NT2/D1 (cell line): ENCODE results near the gene IL17RD.

ENCODE experiments used
- SUZ12 ChIP-seq: IDR thresholded peaks from 2 replicates; pipeline ENCODE4 v1.6.1; 2011; ENCODE audit not compliant: insufficient read length, insufficient read depth; ENCODE audit errors: extremely low read depth
- YY1 ChIP-seq: IDR thresholded peaks from 2 replicates; pipeline ENCODE4 v1.6.1; 2011; ENCODE audit not compliant: insufficient read length, insufficient read depth
- ZNF274 ChIP-seq: IDR thresholded peaks from 2 replicates; pipeline ENCODE4 v1.6.1; 2011; ENCODE audit warnings: mild to moderate bottlenecking, low read depth, low read length

GRCh38 chr3:57160076-57160764, 4.9 kb downstream of the IL17RD start:
- TF ChIP-seq SUZ12 (no peak), YY1 (no peak), ZNF274 (no peak)
